NCI-H146 (cell line): Measurements from ENCODE around the gene KRT14.

Experiments used
- DNase-seq: peaks from one replicate; lab custom pipeline; 2025; lab: John Stamatoyannopoulos, UW

KRT14 gene

DNA sequence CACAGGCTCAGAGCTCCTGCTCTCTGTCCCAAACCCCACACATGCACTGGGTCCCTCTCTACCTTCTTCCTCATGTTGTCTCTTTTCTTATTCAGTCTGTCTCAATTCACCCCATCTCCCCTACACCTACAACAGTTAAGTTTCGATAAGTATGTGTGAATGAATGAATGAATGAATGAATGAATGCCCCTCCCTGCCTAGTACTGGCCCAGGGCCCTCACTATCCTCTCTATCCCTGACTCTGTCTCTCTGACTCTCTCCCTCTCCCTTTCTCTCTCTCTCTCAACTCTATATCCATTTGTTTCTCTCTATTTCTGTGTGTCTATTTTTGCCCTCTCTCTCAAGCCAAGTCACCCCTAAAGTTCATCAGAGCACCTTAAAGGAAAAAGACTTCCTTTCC is 8.2 kb downstream of the KRT14 start:
- no peak for DNase-seq

DNA sequence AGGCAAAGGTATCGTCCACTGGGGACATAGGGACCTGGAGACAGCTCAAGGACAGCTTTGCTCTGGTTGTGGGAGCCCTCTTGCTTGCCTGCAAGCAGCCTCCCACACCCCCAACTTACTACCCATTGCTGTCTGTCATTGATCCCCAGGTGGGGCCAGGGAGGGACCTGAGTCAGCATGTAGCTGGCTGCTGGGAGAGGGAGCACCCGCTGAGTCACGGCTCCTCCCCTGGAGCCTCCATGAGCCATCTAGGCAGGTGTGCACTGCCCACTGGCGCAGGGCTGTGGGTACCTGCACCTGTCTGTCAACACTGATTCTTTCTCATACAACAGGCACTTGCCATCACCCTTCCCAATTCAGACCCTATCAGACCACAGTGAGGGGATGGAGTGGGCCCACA is 10.0 kb downstream of the KRT14 start:
- DNase-seq = peak; percentile 68

DNA sequence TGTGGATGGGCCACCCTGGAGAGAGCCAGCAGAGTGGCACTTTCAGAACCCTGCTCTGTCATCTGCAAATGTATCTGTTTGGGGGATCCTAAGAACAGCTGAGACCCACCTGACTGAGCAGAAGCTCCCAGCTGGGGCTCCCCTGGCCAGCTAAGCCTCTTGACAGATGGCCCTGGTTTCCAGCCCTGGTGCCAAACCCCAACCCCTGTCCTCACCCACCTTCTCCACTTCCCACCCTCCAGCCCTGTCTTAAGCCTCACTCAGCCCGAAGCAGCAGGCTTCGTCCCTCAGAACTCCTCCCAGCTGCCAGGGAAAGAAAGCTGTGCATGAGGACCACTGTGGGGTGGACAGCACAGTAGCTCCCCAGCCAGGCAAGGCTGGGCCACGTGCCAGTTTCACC is 11.4 kb downstream of the KRT14 start:
- no peak for DNase-seq

DNA sequence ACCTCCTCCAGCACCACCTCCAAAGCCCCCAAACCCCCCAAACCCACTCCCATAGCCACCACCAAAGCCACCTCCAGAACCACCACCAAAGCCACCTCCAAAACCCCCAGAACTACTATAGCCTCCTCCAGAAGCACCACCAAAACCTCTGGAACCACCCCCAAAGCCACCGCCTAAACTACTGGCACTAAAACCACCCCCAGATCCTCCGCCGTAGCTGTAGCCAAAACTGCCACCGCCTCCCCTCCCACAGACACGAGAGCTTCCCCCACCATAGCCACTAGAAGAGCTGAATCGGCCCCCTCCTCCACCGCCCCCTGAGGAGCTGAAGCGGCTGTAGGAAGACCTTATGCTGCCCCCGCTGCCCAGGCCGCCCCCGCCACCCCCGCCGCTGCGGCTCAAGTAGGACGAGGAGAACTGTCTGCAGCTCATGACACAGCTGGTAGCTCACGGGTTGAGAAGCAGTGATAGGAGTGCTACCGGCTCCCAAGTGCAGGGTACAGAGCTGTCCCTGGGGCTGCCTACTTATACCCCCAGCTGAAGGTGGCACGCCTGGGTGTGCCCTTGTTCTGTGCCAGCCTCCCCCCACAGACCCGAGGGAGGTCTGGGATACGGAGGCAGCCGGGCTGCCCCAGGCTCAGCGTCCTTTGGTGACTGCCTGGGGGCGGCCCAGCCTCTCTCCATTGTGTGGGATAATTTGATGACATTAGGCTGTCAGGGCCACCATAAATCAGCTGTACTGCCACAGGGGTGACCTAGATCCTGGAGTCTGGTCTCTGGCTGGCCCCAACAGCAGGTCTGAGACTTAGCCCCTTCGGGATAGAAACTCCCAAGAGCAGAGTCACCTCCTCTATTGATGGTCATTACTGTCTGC is 14.9 kb downstream of the KRT14 start, which contains the start of gene KRT9:
KRT9 (minus strand) TSS at position 499 of the 874 bp plus-strand sequence; CDS start at position 432, 67 bp downstream.
- peak; percentile 73 for DNase-seq

- no peak for DNase-seq
Measured at GRCh38 chr17:41567317-41567716, 19.4 kb downstream of the KRT14 start.

- no peak for DNase-seq
Measured at GRCh38 chr17:41565338-41565737, 21.4 kb downstream of the KRT14 start.

GRCh38 chr17:41563607-41564170 is 23.0 kb downstream of the KRT14 start:
- DNase-seq = peak; percentile 34

DNA sequence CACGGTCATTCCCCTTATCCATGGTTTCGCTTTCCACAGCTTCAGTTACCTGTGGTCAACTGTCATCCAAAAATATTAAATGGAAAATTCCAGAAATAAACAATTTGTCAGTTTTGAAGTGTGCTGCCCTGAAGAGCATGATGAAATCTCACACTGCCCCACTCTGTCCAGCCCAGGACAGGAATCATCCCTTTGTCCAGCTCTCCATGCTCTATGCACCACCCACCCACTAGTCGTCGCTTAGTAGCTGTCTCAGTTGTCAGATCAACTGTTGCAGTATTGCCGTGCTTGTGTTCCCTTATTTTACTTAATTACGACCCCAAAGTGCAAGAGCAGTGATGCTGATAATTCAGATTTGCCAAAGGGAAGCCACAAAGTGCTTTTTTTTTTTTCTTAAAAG is 25.1 kb downstream of the KRT14 start:
- DNase-seq = peak; percentile 37

DNA sequence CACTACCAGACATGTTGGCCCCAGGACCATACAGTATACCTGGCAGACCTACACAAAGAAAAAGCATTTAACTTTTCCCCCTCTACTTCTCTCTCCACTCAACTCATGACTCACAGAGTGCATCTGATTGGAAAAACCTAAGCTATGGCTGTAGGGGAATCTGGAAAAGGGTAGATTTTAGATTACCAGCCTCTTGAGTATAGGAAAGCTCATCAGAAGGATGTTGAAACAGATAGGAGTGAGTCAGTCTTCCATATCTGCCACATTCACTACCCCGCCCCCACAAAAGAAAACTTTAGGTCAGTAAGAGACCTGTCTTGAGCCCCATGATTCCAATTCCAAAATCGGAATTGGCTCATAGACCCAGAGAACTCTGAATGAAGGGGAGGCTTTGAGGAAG is 27.1 kb downstream of the KRT14 start:
- no peak for DNase-seq

- DNase-seq = no peak
Measured at GRCh38 chr17:41556931-41557330, 29.8 kb downstream of the KRT14 start.

DNA sequence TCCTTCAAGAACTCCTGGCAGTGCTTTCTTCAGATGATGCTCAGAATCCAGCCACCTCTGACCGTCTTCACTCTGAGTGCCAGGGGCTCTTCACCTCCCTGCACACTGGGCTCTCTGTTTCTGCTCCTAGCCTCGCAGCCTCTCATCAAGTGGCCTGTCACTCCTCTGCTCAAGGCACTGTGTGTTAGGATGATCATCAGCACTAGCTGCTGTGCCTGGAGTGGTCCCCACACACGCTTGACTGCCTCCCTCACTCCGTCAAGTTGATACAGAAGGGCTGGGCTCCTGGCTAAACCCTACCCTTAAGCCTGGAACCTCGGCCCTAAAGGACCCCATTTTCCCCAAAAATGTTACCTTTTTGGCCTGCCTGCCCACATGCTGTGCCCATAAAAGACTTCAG is 30.4 kb downstream of the KRT14 start:
- no peak for DNase-seq

- no peak for DNase-seq
Measured at GRCh38 chr17:41555105-41555887, 31.4 kb downstream of the KRT14 start.

DNA sequence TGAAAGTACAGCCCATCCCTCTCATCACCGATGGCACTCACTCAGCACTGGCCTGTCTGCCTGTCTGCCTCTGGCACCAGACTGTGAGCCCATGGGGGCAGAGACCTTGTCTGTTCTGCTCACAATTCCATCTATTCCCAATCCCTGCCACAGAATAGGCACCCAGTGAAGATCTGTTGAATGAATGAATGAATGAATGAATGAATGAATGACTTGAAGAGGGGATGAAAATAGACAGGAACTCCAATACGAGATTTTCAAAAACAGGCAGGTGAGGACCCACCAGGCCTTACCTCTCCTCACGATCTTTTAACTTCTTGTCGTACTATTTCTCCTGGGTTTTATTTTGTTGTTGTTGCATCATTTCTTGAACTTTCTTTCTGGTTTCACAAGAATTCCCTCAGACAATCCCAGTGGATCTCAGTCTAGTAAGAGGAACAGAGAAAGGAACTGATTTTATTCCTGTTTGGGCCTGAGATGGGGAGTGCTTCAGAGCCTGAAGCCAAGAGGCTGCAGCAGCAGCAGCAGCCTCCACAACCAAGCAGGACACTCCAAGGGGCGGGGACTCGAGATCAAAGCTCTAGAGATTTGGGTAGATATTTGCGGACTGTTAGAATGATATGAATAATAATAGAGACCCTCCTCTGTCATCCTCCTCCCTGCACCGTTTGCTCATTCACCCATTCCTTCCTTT is 32.6 kb downstream of the KRT14 start:
- DNase-seq = no peak

GRCh38 chr17:41553176-41553575 is 33.5 kb downstream of the KRT14 start:
- no peak for DNase-seq

DNA sequence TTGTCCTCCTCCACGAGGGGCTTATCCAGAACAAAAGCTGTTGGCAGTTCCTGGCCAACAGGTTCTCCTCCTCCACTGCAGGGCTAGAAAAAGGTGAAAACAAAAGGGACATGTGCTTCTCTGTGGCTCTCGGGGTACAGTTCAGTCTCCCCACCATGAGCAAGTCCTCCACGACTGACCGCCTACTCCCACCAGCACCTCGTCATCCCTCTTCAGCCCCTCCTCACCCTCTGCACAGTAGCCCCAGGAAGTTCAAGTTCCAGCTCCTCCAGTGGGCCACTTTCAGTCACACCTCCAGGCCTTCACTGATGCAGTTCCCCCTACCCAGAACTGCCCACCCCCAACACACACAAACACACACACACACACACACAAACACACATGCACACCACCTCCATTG is 34.2 kb downstream of the KRT14 start:
- DNase-seq = no peak

- no peak for DNase-seq
Measured at GRCh38 chr17:41551365-41551764, 35.3 kb downstream of the KRT14 start.

GRCh38 chr17:41549596-41550039 is 37.1 kb downstream of the KRT14 start:
- no peak for DNase-seq

DNA sequence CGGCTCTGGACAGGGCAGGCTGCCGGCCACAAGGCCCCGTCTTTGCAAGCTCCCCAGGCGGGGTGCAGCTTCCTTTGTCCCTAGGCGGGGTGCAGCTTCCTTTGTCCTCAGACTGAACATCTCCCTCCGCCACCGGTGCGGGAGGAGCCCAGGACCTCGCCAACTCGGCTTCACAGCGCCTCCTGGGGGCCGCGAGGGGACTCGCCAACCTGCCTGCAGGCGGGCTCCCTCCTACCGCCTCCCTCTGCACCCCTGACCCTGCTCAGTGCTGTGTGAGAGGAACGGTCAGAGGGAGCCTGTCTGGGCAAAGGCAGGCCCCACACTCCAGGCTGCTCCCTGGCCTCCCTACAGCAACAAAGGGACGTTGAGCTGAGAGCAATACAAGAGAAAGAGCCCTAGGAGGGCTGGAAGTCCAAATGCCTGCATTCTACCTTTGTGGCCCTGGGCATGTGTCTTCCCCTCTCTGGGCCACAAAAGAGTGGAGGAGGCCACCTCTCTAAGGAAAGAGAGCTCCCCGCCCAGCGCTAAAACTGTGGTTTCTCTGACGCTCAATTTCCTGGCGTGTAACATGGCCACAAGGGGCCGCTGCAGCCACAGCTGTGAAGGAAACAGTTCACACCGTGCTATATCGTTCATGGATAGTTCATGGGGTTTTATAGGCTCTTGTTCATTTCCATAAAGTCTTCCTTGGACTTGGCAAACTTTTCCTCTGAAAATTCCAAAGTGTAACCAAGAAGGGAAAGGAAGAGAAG is 37.7 kb downstream of the KRT14 start:
- peak; percentile 84 for DNase-seq

- DNase-seq = peak; percentile 38
Measured at GRCh38 chr17:41547921-41548843, 38.5 kb downstream of the KRT14 start.

- peak; percentile 45 for DNase-seq
Measured at GRCh38 chr17:41547378-41547841, 39.3 kb downstream of the KRT14 start.
